Medulla oblongata (tissue), 1 donor: Measurements from ENCODE around the gene SNX27.
"Not testable (repeated sequence)": the region's sequence is repeated elsewhere in the genome, so short reads cannot be mapped to it uniquely, and the experiment has no call there.

ENCODE experiments used
- DNase-seq: peaks from one replicate; pipeline ENCODE4 v3.0.0-alpha.2; 2015; ENCODE audit errors: extremely low spot score

The SNX27 gene

DNA sequence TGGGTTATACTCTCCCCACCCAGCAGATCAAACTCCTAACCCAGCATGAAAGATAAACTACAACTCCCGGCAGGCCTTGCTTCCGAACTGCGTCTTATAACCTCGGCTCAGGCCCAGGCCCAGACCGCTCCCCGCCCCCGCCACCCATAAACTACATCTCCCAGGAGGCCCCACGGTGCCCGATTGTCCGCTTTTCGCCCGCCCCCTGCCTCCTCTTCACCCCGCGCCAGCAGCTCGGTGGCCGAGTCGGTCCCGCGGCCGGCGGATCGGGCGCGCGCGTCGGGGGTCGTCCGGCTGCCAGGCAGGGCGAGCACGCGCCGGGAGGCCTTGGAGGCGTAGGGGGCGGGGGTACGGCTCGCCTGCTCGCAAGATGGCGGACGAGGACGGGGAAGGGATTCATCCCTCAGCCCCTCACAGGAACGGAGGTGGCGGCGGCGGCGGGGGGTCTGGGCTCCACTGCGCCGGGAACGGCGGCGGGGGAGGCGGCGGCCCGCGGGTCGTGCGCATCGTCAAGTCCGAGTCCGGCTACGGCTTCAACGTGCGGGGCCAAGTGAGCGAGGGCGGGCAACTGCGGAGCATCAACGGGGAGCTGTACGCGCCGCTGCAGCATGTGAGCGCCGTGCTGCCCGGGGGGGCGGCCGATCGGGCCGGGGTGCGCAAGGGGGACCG is at the start of gene SNX27:
Gene SNX27, plus strand, starts transcription at position 219 of the 669 bp plus-strand sequence. Its CDS starts 152 bp downstream, at position 371.
- DNase-seq, result peak; percentile 96

DNA sequence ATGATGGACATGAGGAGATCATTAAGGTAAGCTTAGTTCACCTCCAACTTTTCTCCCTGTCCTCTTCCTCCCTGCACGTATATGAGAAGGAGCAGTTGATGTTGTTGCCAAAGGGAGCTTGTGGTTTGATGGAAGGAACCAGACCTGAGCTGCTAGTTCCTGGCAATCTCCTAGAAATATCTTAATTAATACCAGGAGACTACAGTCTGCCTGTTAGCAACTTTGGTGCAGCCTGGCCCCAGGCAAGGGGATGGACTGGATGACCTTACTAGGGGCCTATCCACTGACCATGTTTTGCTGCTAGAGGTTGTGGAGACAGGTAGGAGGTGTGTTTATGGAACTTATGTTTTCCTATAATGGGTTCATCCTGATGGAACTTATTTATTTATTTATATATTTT is 49.2 kb upstream of the SNX27 start:
- DNase-seq, result no peak

DNA sequence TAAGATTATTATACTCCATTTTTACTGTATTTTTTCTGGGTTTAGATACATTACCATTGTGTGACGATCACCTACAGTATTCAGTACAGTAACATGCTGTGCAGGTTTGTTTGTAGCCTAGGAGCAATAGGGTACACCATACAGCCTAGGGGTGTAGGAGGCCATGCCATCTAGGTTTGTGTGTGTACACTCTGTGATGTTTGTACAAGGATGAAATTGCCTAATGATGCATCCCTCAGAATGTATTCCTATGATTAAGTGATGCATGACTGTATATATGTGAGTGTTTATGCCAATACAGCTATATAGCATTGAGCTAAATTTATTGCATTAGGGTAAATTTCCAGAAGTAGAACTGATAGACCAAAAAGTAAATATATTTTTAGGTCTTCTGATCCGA is 48.5 kb upstream of the SNX27 start:
- no peak for DNase-seq

DNA sequence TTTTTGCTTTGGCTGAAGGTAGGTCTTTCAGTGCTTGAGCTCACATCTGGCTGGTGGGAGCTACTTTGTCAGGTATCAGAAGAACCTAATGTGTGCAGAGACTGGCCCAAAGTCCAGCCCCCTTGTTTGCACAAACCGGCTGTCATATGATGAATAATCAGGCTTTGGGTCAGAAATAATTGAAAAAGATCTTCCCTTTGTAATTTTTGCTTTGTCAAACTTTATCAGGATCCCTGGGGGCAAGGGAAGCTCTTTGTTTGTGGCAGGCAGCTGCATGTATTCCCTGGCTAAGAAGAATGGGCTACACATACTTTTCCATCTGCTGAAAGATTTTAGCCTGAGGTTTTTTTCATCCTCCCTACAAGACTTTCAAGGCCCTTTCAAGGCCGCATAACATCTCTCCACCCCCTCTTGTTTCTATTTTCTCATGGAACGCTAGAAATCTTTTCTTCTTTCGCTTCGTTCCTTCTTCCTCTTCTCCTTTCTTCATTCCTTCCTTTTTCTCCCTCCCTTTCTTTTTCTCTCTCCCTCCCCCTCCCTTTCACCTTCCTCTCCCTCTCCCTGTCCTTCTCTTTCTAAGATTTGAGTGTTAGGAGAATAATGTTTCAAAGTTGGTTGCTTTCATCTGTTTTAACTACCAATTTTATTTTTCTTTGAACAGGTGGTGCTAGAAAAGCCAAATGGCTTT is 46.2 kb upstream of the SNX27 start:
- DNase-seq, result no peak

DNA sequence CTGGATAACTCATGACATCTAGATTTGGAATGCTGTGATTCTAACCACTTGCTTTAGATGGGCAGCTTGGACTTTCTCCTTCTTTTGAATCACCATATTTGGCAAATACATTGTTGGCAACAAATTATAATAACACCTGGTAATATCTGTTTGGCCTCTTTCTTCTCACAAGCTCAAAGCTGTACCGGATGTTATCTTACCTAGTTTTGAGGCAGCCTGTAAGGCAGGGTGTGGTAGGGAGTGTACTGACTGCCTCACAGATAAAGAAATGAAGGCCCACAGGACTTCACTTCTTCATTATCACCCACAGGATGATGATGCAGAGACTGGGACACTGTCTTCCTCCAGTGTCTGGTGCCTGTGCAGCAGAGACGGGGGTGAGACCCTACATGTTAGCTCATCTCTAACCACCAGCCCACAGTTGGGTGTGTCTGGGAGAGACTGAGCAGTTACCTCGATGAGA is 43.2 kb upstream of the SNX27 start:
- DNase-seq, result no peak

DNA sequence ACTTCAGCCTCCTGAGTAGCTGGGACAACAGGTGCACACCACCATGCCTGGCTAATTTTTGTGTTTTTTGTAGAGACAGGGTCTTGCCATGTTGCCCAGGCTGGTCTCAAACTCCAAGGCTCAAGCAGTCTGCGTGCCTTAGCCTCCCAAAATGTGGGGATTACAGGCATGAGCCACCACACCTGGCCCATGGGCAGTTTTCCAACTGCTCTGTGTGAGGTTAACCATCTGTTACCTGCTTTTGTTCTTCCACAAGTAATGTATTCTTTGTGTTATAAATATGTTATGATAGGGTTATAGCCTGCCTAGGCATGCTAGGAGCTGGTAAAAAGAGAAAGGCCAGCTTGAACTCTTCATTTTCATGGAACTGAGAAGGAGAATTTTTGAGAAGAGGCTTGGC is 41.0 kb upstream of the SNX27 start:
- no peak for DNase-seq

DNA sequence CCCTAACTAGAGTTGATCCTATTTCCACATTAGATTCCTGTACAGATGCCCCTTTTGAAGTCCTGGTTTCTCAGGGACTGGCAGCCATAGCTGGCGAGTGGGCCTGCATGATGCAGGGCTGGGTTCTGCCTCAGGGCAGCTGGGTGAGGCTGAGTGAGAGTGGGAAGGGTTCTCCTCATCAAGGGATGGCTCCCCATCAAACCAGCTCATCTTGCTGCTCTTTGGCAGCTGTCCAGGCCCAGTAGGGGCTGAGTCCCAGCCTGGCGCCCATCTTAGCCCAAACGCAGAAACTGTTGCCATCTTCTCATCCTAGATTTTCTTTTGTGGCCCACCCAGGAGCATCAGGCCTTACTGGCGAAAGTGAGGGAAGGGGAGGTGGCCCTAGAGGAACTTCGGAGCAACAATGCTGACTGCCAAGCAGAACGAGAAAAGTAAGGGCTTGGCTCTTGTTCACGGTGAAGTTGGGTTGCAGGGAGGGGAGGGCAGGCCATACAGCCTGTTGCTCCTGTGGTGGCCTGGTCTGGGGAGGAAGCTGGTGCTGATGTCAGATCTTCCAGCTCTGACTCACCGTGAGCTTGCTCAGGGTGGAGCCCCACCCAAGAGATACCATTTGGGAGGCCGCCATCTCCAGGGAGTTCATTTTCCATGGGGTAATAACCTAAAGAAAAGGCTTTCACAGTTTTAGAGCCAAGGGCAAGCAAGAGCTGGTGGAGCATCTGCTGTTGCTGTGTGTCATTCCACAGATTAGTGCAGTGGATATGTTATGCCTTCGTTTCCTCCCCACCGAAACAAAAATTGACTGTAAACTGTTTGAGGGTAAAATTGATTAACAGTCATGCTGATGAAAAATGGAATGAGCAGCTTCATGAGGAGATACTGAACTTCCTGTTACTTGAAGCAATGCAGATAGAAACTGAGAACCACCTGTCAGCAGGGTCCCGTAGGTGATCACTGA is 37.0 kb upstream of the SNX27 start:
- no peak for DNase-seq

DNA sequence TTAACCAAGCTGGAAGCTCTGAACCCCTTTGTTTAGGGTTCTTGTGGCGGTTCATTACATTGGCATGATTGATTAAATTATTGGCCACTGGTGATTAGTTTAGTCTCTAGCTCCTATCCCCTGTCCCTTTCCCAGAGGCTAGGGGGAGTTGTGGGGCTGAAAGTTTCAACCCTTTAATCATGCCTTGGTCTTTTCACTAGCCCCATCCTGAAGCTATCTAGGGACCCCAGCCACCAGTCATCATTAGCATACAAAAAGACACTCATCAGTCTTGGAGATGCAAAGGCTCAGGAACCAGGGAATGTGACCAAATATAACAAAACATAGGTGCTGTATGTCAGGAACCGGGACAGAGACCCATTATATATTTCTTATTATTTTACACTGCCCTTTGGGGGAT is 34.7 kb upstream of the SNX27 start:
- DNase-seq, result no peak

DNA sequence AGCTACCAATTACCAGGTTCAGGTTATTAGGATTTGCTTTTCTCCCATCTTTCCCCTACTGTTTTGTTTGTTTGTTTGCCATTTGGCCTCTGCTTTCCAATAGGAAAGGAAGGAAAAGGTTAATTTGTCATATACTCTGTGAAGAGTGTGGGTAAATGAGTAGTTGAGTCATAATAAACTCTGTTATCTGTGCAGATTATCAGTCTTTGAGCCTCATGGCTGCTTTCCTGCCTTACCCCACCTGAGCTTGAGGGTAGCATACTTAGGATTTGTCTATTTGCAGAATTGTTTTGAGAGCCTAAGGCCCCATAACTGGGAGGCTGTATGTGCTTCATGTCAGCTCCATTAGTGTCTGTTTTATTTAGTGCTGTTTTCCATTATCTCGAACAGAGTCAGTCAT is 32.9 kb upstream of the SNX27 start:
- DNase-seq, result no peak

DNA sequence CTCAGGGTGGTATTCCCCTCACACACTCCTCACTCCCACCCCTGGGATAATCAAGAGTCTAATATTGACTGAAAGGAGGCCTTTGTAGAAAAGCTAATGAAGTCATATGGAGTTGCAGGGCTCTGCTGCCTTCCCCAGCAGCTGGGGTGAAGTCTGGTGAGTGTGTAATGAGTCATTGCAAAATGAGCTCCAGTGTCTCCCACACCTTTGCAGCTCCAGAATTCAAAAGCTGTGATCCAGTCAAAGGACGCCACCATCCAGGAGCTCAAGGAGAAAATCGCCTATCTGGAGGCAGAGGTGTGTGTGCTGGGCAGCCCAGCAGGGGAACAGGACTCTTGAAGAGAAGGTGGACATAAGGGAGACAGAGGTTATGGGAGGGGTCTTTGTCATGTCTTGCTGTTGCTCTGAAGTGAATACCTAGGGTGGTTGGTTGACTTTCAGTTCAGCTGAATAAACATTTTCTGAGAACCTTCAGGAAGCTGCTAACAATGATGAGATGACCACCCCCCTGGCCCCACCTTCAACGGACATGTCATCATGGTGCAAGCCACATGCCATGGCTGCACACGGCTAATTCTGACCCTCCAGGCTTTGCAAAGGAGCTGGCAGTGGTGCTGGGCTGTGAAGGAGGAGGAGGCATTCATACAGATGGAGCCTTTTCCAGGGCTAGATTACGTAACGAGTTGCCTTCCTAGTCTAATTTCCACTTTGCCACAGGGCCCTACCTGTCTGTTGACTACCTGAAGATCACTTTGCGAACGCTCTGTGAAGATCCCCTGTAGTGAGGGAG is 32.2 kb upstream of the SNX27 start:
- no peak for DNase-seq

DNA sequence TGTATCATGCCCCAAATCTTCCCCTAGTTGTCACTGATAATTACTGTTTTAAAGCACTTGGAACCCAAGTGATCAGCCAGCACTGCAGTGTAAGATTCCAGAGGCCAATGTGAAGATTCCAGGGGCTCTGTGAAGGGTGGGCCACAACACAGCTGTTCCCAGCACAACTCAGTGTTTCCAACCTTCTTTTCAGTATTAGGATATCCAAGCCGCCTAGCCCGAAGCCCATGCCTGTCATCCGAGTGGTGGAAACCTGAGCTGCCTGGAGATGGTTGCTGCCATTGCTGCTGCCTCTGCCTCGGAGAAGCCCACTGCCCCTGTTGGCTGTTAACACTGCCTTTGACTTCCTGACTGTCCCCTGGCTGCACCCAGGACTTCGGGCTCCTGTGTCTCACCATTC is 30.4 kb upstream of the SNX27 start:
- DNase-seq, result no peak

DNA sequence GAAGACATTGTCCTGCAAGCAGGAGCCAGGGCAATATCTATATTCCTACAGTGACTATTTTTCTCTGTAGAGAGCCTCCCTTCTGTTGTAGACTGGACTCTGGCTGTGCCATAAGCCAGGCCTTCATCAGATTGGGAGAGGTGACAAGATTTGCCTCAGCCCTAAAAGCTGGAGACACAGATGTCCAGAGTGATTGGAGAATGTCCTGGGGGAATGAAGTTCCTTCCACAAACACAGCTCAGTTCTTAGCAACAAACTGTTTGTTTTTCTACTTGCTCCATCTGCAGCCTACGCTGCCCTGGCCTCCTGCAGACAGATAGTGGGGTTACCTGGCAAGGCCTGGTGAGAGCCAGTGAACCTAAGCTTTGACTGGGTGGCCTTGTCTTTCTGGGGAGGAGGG is 29.9 kb upstream of the SNX27 start:
- no peak for DNase-seq

DNA sequence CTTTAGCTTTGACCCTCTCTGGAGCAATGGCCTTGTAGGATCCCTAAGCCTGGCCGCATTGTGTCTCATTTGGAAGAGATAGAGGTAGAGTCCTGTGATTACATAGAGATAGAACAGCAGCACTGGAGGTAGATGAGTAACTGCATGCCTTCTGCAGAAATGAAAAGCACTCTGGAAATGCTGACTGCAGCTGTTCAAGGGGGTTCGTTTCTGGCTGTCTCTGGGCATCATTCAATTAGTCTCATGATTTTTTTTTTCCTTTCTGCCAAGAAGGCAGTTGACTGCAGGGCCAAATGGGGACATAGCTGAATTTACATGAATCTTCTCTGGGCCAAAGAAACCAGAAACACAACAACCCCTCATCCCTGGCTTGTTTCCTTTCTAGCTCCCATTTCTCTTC is 28.1 kb upstream of the SNX27 start:
- DNase-seq, result peak; percentile 55

DNA sequence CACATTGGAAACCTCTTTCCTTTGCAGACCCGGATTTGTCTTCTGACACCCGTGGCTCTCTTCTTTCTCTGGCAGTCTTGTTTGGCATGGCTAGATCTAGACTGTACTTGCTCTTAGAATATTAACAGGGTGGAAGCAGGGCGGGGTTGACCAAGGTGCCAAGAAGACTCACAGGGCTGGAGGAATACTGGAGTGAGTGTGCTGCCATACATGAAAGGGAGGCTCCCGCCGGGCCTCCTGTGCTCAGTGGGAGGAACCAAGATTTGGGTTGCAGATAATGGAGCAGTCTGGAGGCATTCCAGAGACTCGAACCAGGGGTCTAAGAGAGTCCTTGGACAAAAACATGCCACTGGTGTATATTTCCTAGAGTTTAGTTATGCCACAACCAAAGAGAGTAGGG is 27.6 kb upstream of the SNX27 start:
- peak; percentile 51 for DNase-seq

DNA sequence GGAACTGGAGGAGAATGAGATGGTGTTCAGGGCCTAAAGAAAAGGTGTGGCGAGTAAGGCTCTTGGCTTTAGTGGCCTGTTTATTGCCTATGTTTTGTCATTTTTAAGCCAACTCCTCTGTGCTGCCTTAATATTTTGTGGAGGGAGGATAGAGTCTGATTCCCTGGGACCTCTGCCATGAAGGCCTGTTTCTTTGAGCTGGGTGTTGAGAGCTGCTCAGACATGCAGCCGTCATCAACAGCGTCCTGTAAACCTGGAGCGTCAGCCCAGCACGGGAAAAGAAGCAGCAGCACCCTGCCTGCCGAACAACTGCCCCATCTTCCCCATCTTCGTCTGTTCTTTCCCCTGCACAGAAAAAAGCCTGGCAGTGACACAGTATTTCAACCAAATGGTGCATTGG is 27.1 kb upstream of the SNX27 start:
- DNase-seq, result no peak

DNA sequence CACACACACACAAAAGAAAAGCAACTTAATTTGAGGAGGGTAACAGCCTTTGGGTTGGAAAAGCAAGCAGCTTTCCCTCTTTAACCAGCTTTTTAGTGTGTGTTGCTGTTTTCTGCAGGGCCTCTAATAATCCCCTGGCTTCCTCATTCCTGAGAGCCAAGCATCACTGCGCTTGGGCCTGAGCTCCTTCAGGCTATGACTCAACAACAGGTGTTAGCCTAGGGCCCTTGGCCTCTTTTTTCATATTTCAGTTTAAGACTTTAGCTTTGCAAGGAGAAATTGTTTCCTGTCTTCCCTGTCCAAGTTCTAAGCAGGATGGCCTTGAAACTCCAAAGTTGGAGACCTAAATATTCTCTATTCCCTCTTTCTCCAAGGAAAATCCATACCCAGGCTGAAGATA is 26.2 kb upstream of the SNX27 start:
- DNase-seq, result no peak

DNA sequence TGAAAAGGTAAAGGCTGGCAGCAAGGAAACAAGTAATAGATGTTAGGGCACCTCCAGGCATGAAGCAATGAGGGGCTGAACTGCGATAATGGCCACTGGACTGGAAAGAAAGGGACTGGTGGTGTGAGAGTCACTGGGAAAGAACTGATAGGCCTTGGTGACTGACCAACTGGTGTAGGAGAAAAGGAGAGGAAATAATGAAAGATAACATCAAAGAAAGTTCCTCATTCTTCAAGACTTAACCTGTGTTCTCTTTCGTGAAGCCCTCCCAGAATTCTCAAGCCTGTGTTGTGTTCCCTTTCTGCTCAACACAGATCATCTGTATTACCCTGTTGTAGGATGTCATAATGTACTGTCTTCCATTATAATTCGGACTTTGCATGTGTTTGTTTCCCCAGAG is 20.9 kb upstream of the SNX27 start:
- no peak for DNase-seq

DNA sequence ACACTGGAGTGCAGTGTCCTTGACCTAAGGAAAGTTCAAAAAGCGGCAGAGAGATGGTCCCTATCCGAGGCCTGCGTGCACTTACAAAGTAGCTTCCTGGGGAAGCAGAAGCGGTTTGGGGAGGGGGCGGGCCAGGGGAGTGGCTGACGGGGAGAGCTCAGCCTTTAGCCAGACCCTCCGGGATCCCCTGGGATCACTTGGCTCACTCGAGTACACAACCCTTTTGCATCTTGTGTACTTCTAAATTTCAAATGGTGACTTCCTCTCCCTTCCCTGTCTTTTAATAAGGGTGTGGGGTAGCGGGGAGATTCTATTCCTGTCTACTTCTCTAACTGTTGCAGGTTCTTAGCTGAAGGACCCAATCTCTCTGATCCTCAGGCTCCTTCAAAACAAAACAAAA is 18.1 kb upstream of the SNX27 start:
- no peak for DNase-seq

DNA sequence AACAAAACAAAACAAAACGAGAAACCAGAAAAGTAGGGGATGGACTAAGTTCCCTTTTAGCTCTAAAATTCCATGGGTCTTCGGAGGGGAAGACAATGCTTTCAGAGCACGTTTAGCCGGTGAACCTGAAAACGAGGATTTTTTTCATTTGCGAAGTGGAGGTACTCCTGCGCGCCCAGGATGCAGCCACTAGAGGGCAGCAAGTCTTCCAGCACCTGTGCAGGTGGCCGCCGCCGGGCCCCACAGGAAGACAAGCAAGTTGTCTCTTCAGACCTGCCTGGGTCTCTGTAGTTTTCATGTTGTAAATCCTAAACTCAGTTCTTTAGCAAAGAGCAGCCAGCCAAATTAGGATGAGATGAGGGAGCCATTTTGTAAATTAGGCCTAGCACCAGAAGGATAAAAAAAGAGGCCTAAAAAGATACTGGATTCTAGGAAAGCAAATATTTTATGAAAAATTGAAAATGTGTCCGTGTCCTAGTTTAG is 17.7 kb upstream of the SNX27 start:
- peak; percentile 64 for DNase-seq

DNA sequence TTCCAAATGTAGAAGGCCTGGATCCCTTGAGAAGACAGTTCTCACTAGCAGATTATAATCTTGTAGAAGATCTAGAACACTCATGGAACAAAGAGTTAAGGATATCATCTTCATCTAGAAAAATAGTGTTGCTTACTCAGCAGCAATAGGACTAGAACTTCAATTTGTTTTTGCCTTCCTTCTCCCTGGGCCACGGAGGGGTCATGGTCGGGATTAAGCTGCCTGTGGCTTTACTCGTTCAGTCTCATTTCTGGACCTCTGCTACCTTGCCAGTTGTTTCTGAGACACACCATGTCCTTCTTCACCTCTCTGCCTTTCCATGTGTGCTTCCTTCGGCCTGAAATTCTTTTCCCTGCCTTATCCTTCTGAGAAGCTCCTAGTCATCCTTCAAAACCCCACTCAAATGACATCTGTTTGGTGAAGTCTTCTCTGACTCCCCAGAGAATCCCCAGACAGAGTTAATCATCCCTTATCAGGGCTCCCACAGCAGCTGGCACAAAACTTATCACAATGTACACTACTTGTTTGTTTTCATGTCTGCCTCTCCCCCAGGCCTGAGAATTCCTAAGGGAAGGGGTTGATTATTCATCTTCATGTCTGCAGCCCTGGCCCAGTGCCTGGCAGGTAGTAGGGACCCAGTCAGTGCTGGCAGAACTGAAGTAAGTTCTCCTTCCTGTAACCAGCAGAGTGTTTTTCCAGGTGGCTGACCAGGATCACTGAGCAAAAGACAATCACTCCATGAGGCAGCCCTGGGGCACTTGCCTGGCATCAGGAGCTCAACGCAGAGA is 15.5 kb upstream of the SNX27 start:
- no peak for DNase-seq

DNA sequence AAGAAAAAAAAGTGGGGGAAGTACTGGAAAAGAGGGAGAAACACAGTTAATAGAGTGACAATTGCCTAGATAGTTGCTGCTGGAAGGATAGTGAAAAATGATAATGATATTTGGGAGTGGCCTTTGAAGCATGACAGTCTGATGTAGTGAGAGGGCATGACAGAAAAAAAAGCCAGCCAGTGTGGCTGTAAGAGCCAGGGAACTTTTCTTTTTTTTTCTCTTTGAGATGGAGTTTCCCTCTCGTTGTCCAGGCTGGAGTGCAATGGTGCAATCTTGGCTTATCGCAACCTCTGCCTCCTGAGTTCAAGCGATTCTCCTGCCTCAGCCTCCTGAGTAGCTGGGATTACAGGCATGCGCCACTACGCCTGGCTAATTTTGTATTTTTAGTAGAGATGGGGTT is 9.3 kb upstream of the SNX27 start:
- DNase-seq, result not testable (repeated sequence)
